Ovary (tissue), 9 donors: ENCODE measurements around the gene ZNF766. TPM values are rescaled to one million over a fixed set of nuclear protein-coding genes. Genes with fewer than 3 reads are reported as not detected.
"Not testable (repeated sequence)": the region's sequence is repeated elsewhere in the genome, so short reads cannot be mapped to it uniquely, and the experiment has no call there.

ENCODE experiments used
- DNase-seq, 5 donors: peaks; one replicate each; pipeline ENCODE4 v3.0.0-alpha.2; 2019 to 2020
- H3K27ac ChIP-seq, 2 donors: fragments of 200-600 bp; one replicate each; pipeline versions ENCODE4 v1.5.1 to v1.8.0; 2019 to 2022
- H3K27me3 ChIP-seq: fragments of 200-600 bp; one replicate; pipeline ENCODE4 v1.8.0; 2022
- H3K36me3 ChIP-seq: fragments of 200-600 bp; sonication (generic); one replicate; pipeline ENCODE4 v1.5.1; 2019
- H3K4me1 ChIP-seq: one replicate; pipeline ENCODE4 v1.8.1; 2013; ENCODE audit warnings: mild to moderate bottlenecking, moderate library complexity; ENCODE audit not compliant: insufficient read depth
- H3K4me3 ChIP-seq: fragments of 200-600 bp; sonication (generic); one replicate; pipeline ENCODE4 v1.5.1; 2017
- H3K9me3 ChIP-seq, 2 donors: fragments of 200-600 bp in 1 of 2; sonication (generic) in 1 of 2; one replicate each; pipeline versions ENCODE4 v1.5.1 to v1.8.1; 2013 to 2019; ENCODE audit warnings: mild to moderate bottlenecking in 1 of 2, moderate library complexity in 1 of 2
- EP300 ChIP-seq: sonication (generic); formaldehyde crosslinking; IDR thresholded peaks from one replicate; pipeline ENCODE4 v1.6.1; 2017; ENCODE audit warnings: antibody characterized with exemption
- POLR2A ChIP-seq: fragments of 450-650 bp; IDR thresholded peaks from one replicate; pipeline ENCODE4 v1.6.1; 2017; ENCODE audit warnings: antibody characterized with exemption, mild to moderate bottlenecking, moderate library complexity
- WGBS, 3 donors: extraction: QIAGEN DNeasy Blood & Tissue Kit in 1 of 3; methylation state at CpG; one replicate each; pipeline versions ENCODE4 v1.1.5 to v1.1.7; 2013 to 2017; 5-methylcytosine and 5-hydroxymethylcytosine counted together
- intact Hi-C, 4 donors: fragments of 100-400 bp; cut with DNase I; formaldehyde crosslinking; loops; one replicate each; pipeline versions ENCODE4 v1.11.0 to v1.15.1; 2022 to 2023
- polyA plus RNA-seq, 2 donors: library from polyadenylated mRNA; stranded (reverse); fragments of 200-250 nt in 1 of 2; fragments of 350-450 nt in 1 of 2; fragmentation: Illumina TruSeq in 1 of 2; extraction: RNeasy Lipid Tissue Mini Kit (QIAGEN cat#74804) in 1 of 2; gene quantifications; one replicate each; pipeline ENCODE4 v1.2.3, GENCODE V29; 2013 to 2014
- total RNA-seq, 7 donors: library from RNA; depleted of rRNA in 2 of 7; stranded (reverse); fragments of >200 nt in 2 of 7; fragmentation: NEBNext Ultra II Directional in 3 of 7; extraction: Animal tissue kit (Norgen Biotek cat#: 25700) in 3 of 7; gene quantifications; one replicate each; pipeline versions ENCODE4 v1.1.0 to v1.2.4, GENCODE V29; 2016 to 2023
- TF ChIP-seq, protein P1 (sequence below), 3 donors: fragments of 450-650 bp in 2 of 3; fragments of 200-600 bp in 1 of 3; IDR thresholded peaks; one replicate each; pipeline versions ENCODE4 v1.5.1 to v1.8.0; 2016 to 2022; ENCODE audit warnings: antibody characterized with exemption in 3 of 3, mild to moderate bottlenecking in 1 of 3
- donor health status: DM: no; HTN: no; CAD: no; lungs with moderate emphysema.
- donor health status: DM: no; HTN: no; CAD: no.
- donor health status: Bipolar disorder and iron deficiency.
- donor health status: DM: yes; HTN: yes; CAD: no.
- donor health status: DM: no; HTN: no; CAD: no.
- donor health status: DM: yes; HTN: yes; CAD: no.

The ZNF766 gene
- total and polyA plus RNA-seq, 9 donors: 5.2 to 26.4 (median 19.8) TPM

- H3K4me3 ChIP-seq: no peak overlapping the region
- DNase-seq: no peak
- peaks cover 7% of the 10 kb centered on the region for H3K4me1 ChIP-seq
- no peak overlapping the region for H3K27ac ChIP-seq
- intact Hi-C loops: no loop called here
- TF ChIP-seq, protein P1, sequence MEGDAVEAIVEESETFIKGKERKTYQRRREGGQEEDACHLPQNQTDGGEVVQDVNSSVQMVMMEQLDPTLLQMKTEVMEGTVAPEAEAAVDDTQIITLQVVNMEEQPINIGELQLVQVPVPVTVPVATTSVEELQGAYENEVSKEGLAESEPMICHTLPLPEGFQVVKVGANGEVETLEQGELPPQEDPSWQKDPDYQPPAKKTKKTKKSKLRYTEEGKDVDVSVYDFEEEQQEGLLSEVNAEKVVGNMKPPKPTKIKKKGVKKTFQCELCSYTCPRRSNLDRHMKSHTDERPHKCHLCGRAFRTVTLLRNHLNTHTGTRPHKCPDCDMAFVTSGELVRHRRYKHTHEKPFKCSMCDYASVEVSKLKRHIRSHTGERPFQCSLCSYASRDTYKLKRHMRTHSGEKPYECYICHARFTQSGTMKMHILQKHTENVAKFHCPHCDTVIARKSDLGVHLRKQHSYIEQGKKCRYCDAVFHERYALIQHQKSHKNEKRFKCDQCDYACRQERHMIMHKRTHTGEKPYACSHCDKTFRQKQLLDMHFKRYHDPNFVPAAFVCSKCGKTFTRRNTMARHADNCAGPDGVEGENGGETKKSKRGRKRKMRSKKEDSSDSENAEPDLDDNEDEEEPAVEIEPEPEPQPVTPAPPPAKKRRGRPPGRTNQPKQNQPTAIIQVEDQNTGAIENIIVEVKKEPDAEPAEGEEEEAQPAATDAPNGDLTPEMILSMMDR (IDR thresholded peaks at IDR 0.05): no peak
- TF ChIP-seq EP300 (no peak), POLR2A (no peak)
- H3K36me3 ChIP-seq: no peaks in the 10 kb centered on the region
- no peaks in the 10 kb centered on the region for H3K9me3 ChIP-seq
- no peaks in the 10 kb centered on the region for H3K27me3 ChIP-seq
- WGBS, 3 donors: 90 to 93% (median 92%) methylated on average over 6 of the region's 6 CpGs
Measured at GRCh38 chr19:52277471-52277870, 8.1 kb downstream of the ZNF766 start.

- Histone ChIP-seq H3K27me3 (no peaks in the 10 kb centered on the region), H3K9me3 (no peaks in the 10 kb centered on the region), H3K4me1 (no peaks in the 10 kb centered on the region), H3K4me3 (no peak overlapping the region), H3K27ac (no peak overlapping the region), H3K36me3 (no peaks in the 10 kb centered on the region)
- WGBS, 3 donors: 72 to 75% (median 72%) methylated on average over 6 of the region's 6 CpGs
- intact Hi-C loops: no loop called here
- TF ChIP-seq POLR2A: no peak
- no peak for TF ChIP-seq EP300
- TF ChIP-seq, protein P1 (IDR thresholded peaks at IDR 0.05): no peak
- DNase-seq: no peak
Measured at GRCh38 chr19:52286256-52286655, 16.9 kb downstream of the ZNF766 start.

DNA sequence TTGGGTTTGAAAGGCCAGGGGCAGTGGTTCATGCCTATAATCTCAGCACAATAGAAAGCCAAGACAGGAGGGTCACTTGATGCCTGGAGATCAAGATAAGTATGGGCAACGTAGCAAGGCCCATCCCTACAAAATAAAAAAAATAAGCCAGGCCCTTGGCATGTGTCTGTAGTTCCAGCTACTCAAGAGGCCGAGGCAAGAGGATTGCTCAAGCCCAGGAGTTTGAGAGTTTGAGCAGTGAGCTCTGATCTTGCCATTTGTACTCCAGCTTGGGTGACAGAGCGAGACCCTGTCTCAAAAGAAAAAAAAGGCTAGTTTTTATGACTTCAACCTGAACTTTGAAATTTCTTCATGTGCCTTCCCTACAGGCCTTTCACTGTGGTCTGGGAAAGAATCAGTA is 22.4 kb downstream of the ZNF766 start:
- WGBS, 3 donors: 92 to 94% (median 93%) methylated on average over 3 of the region's 3 CpGs
- H3K36me3 ChIP-seq: no peaks in the 10 kb centered on the region
- intact Hi-C loops: no loop called here
- H3K4me1 ChIP-seq: peaks cover 2% of the 10 kb centered on the region
- TF ChIP-seq EP300 (no peak), POLR2A (no peak)
- TF ChIP-seq, protein P1 (IDR thresholded peaks at IDR 0.05): no peak
- DNase-seq: no peak
- H3K4me3 ChIP-seq: no peak overlapping the region
- H3K27ac ChIP-seq: no peak overlapping the region
- H3K27me3 ChIP-seq: no peaks in the 10 kb centered on the region
- no peaks in the 10 kb centered on the region for H3K9me3 ChIP-seq

DNA sequence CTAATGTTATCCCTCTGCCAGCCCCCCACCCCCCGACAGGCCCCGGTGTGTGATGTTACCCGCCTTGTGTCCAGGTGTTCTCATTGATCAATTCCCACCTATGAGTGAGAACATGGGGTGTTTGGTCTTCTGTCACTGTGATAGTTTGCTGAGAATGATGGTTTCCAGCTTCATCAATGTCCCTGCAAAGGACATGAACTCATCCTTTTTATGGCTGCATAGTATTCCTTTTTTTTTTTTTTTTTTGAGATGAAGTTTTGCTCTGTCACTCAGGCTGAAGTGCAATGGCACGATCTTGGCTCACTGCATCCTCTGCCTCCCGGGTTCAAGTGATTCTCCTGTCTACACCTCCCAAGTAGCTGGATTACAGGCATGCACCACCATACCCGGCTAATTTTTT is 23.6 kb downstream of the ZNF766 start:
- WGBS, 3 donors: 92 to 99% (median 97%) methylated on average over 6 of the region's 6 CpGs
- H3K27ac ChIP-seq, DNase-seq, H3K4me1 ChIP-seq, H3K9me3 ChIP-seq, H3K27me3 ChIP-seq, H3K4me3 ChIP-seq, intact Hi-C loops, H3K36me3 ChIP-seq: not testable (repeated sequence)

- no peaks in the 10 kb centered on the region for H3K36me3 ChIP-seq
- 19 to 22% (median 20%) methylated on average over 8 of the region's 8 CpGs for WGBS, 3 donors
- no peak for DNase-seq
- TF ChIP-seq EP300: no peak
- no peak for TF ChIP-seq POLR2A
- TF ChIP-seq, protein P1 (IDR thresholded peaks at IDR 0.05): no peak
- H3K4me3 ChIP-seq: peak overlapping the region; percentile 68
- peaks cover 4% of the 10 kb centered on the region for H3K4me1 ChIP-seq
- intact Hi-C loops: no loop called here
- no peak overlapping the region for H3K27ac ChIP-seq
- H3K27me3 ChIP-seq: no peaks in the 10 kb centered on the region
- H3K9me3 ChIP-seq: no peaks in the 10 kb centered on the region
Measured at GRCh38 chr19:52296400-52296772, 27.0 kb downstream of the ZNF766 start.
